Measurements from ENCODE around the gene GPR84.

GRCh38 chr12:54358945-54359761, 5.1 kb downstream of the GPR84 start:
- TF ChIP-seq CTCF (IDR thresholded peaks at IDR 0.05) = no peak
- TF ChIP-seq POLR2A (IDR thresholded peaks at IDR 0.05) = no peak
